GM19238 (cell line): Measurements from ENCODE around the gene CBLL1.

Experiments used
- DNase-seq: peaks from one replicate; pipeline ENCODE4 v3.0.0; 2011; ENCODE audit warnings: low spot score; ENCODE audit not compliant: insufficient read length

CBLL1 gene

GRCh38 chr7:107742678-107743566, 1.0 kb upstream of the CBLL1 start:
- DNase-seq: peak; percentile 24

GRCh38 chr7:107744345-107744750, 406 bp downstream of the CBLL1 start:
- DNase-seq: no peak

- DNase-seq: no peak
Measured at GRCh38 chr7:107746006-107746405, 2.1 kb downstream of the CBLL1 start.

GRCh38 chr7:107751113-107751512, 7.2 kb downstream of the CBLL1 start:
- DNase-seq: no peak

GRCh38 chr7:107754642-107755041, 10.7 kb downstream of the CBLL1 start:
- no peak for DNase-seq

- DNase-seq: no peak
Measured at GRCh38 chr7:107758667-107759066, 14.7 kb downstream of the CBLL1 start.

GRCh38 chr7:107767391-107767790, 23.4 kb downstream of the CBLL1 start:
- no peak for DNase-seq

GRCh38 chr7:107768263-107768662, 24.3 kb downstream of the CBLL1 start:
- DNase-seq: no peak

- no peak for DNase-seq
Measured at GRCh38 chr7:107773027-107773426, 29.1 kb downstream of the CBLL1 start.

GRCh38 chr7:107777702-107778101, 33.8 kb downstream of the CBLL1 start:
- DNase-seq: no peak

GRCh38 chr7:107778283-107778682, 34.3 kb downstream of the CBLL1 start:
- no peak for DNase-seq

- DNase-seq: no peak
Measured at GRCh38 chr7:107779647-107780099, 35.7 kb downstream of the CBLL1 start.

GRCh38 chr7:107782374-107782773, 38.4 kb downstream of the CBLL1 start:
- no peak for DNase-seq

GRCh38 chr7:107783648-107784047, 39.7 kb downstream of the CBLL1 start:
- no peak for DNase-seq

- DNase-seq: no peak
Measured at GRCh38 chr7:107785170-107785569, 41.2 kb downstream of the CBLL1 start.

GRCh38 chr7:107785926-107786325, 42.0 kb downstream of the CBLL1 start:
- no peak for DNase-seq

GRCh38 chr7:107788216-107788615, 44.3 kb downstream of the CBLL1 start:
- no peak for DNase-seq

- no peak for DNase-seq
Measured at GRCh38 chr7:107788662-107789061, 44.7 kb downstream of the CBLL1 start.

GRCh38 chr7:107789647-107790046, 45.7 kb downstream of the CBLL1 start:
- no peak for DNase-seq

GRCh38 chr7:107792364-107792763, 48.4 kb downstream of the CBLL1 start:
- DNase-seq: no peak

GRCh38 chr7:107799647-107800264, 55.8 kb downstream of the CBLL1 start:
- DNase-seq: no peak

- no peak for DNase-seq
Measured at GRCh38 chr7:107803009-107803610, 59.2 kb downstream of the CBLL1 start, which contains the start of gene SLC26A3. TSS of gene SLC26A3 (minus strand) at chr7:107803223. CDS start at chr7:107794509, 8,714 bp downstream.
